NCI-H510A treated with DMSO at 0.1 percent for 48 hours (cell line): ENCODE results near the gene SH3PXD2A.
"Not testable (repeated sequence)": the region's sequence is repeated elsewhere in the genome, so short reads cannot be mapped to it uniquely, and the experiment has no call there.

ENCODE experiments used
- DNase-seq: peaks from one replicate; lab custom pipeline; 2025; lab: John Stamatoyannopoulos, UW

Gene SH3PXD2A

DNA sequence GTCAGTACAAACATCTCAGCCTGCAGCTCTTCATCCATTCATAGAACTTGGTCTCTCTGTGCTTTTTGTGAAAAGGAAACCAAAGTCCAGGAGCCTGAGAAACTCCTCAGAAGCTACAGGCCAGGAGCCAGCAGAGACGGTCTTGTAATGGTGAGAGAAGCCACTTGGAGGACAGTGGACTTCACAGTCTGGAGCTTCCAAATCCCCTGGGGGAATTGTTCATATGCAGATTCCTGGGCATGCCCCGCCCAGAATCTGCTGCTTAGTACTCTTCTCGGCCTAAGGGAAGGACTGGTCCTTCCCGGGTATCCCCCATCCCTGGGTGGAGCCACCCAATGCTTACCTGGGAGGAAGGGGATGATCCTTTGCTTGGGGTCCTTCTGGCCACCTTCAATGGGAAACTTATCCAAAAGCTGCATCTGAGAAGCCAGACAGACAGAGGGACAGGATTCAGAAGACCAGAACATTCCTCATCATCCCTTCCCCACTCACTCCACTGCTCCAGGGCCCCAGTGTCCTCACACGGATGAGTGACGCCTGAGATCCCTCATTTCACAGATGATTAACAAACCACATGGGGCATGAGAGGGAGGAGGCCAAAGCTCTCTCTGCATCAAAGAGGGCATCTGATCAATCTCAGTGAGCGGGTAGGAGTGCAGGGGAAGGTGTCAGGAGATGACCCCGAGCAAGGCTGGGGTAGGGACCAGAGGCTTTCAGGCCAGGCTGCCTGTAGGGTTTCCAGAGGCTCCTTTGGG is 88.4 kb downstream of the SH3PXD2A start:
- DNase-seq: peak; percentile 30

DNA sequence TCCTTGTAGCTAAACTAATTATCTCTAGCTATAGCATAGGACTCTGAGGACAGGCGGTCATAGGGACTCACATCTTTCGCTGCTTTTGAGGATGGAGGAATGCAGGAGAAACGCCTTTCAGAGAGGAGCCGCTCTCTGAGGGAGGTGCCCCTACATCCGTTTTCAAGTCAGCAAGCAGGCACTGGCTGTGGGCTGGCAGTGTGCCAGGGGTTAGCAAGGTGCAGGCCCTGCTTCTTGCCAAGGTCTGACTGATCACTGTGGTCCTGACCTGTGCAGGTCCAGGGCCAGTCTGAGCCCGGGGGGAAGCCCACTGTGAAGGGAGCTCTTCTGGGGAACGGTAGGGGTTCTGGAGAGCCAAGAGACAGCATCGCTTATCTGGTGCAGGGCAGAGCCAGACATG is 89.4 kb downstream of the SH3PXD2A start:
- DNase-seq: peak; percentile 54

DNA sequence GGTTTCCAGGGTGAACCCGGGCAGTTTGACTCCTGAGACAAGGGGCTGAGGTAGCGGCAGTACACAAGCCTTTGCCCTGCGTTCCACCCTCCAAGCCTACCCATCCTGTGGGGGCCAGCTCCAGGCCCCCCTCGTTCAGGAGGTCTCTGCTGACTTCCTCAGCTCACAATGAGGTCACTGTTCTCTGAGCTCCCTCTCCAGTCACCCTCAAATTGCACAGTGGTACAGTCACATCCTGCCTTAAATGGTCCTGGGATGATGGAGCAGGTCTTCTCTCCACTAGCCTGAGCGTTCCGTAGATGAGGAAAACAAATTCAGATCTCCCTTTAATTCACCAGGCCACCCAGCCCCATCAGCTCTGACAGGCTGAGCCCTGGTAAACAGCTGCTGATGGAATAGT is 90.2 kb downstream of the SH3PXD2A start:
- no peak for DNase-seq

DNA sequence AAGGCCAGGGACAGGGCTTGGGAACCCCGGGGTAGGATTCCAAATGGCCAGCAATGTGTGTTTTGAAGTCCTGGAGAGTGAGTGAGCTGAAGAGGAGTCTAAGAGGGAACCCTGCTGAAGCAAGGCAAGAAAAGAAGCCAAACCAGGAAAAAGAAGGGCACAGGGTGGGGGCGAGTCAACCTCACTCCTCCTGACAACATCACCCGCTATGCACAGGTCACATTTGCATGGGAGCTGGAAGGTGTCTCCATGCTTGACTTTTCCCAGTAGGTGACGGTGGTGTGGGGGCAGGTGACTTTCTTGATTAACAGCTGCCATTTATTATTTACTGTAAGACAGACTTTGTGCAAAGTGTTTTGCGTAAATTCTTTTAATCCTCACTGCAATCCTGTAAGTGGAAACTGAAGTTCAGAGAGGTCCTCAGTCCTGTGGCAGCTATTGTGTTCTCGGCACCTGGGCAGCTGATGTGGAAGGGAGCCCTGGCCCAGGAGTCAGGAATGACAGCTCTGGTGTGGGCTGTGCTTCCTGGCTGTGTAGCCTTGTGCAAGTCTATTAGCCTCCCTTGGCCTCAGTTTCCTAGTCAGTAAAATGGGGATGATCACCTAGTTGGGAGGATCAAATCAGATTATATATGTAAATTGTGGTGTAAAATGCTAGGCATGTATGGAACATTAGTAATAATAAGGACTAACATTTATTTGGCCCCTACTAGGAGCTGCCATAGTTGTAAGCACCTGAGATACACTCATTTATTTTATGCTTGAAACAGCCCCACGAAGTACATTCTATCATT is 90.9 kb downstream of the SH3PXD2A start:
- no peak for DNase-seq

DNA sequence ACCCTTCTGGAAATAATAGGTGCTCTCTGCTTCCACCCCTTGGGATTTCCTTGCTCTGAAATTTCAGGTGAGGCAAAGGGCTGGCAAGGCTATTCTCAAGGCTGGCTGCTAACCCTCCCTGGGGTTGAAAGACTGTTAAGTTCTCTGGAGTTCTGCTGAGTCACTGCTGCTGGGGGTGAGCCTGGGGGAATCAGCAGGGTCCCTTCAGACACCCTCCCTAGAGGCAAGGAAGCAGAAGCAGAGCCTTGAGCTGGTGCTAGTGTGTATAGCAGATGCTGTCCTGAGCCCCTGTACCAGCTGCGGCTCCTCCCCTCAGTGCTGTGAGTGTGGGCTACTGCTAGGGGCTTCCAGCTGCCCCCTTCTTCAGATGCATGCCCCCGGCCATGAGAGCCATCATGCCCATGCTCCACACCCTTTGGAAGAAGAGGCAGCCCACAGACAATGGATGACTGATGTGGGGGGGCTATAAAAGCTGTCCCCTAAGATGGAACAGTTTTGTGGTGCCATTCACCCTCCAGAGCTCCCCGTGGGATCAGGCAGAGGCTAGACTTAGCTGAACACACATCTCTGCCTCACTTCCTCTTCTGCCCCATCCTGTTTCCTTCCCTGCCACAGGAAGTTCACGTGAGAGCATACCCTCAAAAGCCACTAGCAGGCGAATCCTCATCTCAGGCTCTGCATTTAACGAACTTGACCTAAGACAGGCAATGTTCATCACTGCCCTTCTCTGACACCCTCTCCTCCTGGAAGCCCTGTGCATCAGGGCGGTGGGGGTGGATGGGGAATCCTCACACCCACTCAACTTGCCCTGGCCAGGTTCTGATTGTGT is 91.8 kb downstream of the SH3PXD2A start:
- DNase-seq: no peak

DNA sequence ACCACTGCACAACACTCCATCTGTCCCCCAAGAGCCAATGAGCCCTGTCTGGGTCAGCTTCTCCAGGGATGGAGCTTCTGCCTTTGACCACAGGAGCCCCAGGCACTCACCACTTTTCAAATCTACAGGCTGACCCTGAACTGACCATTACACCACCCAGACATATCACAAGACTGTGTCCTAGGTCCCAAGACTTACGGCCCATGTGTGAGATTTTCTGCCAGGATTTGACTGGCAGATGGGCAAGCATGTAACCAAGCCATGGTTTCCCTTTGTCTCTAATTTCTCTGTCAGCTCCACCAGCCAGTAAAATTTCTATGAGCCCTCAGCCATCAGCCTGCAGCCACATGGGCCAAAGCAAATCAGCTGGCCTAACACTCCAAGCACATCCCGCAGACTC is 92.5 kb downstream of the SH3PXD2A start:
- no peak for DNase-seq

DNA sequence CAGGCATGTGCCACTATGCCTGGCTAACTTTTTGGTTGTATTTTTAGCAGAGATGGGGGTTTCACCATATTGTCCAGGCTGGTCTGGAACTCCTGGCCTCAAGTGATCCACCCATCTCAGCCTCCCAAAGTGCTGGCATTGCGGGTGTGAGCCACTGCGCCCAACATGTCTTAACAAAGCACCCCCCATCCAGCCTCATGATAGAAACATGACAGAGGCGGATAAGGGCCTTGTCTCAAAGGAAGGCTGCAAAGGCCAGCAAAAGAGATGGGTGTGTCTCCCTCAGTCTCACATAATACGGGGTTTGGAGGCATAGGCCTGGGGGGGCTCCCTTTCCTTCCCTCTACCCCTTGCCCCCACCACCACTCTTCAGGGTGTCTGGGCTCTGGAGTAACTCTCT is 93.2 kb downstream of the SH3PXD2A start:
- no peak for DNase-seq

DNA sequence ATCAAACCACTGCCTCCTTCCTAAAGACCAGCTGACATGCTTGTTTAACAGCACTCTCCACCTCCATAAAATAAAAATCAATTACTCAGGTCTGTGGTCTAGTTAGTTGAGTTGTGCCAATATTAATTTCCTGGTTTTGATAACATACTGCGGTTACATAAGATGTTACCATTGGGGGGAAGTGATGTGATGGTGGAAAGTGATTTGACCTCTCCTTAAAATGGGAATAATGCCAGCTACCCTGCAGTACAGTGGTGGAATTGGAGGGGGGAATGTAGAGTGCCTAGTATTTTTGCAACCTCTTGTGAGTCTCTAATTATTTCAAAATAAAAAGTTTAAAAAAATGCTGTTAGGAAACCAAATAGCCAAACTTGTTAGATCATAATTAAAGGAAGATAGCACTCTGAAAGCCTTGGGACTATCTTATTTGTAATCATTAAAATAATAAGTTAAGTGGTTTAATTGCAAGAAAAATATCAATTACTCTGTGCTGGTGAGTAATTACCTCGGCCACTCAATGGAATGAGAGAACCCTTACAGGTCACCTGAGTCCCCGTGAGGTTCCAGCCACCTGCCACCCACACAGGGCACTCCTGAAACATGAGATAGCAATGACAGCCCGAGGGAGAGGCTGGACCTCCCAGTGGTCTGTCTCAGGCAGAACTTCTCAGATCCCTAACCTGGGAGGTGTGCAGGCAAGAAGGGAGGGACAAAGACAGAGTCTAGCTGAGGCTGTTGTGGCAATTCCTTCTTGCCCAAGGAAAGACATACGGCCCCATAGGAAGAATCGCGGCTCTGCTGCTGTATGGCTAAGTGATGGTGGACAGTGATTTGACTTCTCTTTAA is 94.1 kb downstream of the SH3PXD2A start:
- DNase-seq: peak; percentile 73

DNA sequence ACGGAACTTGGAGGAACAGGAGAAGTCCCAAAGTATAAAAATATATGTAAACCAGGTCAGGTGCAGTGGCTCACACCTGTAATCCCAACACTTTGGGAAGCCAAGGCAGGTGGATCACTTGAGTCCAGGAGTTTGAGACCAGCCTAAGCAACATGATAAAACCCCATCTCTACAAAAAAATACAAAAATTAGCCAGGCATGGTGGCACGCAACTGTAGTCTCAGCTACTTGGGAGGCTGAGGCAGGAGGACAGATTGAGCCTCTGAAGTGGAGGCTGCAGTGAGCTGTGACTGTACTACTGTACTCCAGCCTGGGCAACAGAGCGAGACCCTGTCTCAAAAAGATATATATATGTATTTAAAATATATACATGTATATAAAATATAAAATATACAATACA is 95.1 kb downstream of the SH3PXD2A start:
- DNase-seq: not testable (repeated sequence)

DNA sequence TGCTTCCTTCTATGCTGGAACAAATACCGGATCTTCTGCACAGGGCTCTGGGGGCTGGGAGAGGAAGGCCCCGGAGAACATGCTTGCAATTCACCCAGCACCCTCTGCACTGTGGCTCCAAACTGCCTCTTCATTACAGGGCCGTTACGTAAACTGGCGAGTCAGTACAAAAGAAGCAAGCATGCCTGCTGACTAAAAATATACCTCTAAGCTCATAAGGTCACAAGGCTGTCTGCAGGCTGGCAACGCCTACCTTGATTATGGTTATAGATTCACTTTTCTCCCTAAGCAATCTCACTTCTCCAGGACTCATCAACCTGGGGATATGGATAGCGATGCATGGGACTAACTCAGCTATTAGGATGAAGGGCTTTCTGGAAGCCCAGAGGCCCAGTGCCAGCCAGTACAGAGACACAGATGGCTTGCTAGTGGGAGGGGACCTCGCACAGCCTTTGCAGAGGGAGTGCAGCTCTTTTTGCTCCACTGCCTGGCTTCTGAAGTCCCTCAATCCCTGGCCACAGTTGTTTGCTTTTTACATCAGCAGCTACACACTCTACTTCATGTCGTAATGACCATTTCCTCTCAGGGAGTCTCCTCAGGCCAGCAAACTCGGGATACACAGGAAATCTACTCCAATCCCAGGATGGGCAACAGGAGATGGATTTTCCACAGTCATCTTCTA is 96.1 kb downstream of the SH3PXD2A start:
- peak; percentile 76 for DNase-seq

DNA sequence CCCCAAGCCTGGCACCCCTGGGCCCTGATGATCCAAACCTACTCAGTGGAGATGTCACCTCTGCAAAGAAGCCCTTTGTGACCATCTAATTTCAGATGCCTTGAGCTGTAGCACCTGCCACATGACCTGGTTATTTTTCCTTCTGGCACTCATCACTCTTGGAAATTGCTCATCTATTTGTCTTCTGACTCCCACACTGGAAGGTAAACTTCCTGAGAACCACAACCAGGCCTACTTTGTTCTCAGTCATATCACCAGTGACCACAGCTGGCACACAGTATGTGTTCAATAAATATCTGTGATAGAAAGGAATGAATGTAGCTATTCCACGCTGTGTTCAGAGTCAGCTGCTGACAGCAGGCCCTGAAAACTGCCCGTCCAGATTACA is 97.1 kb downstream of the SH3PXD2A start:
- peak; percentile 41 for DNase-seq

DNA sequence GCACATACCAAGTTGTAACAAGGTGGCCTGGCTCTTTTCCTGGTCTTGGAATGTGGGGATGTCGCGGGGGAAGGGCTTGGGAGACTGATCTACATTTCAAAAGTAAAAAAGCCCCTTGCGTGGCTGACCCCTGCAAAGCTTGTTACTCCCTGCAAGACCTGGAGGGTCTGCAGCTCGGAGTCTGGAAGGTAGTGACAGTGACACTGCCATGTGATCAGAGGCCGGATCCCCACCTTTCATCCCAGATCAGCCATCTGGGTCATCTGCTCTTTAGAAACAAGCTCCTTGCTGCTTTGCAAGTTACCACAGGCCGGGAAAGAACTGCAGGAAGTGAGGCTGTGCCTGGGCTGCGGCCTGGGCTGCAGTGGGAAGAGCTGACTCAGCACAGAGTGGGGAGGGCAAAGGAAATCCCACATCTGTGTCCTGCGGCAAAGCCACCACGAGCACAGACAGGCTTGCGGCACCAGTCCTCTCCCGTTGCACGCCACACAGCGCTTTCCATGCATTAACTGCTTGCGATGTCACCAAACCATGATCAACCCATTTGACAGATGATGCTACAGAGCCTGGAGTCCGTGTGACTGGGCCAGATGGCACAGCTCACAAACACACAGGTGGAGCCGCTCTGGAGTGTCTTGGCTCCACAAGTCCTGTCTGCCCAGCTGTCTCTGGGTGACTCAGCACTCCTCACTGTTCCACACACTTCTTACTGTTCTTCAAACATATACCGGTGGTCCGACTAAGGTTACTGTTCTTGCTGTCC is 97.7 kb downstream of the SH3PXD2A start:
- no peak for DNase-seq

DNA sequence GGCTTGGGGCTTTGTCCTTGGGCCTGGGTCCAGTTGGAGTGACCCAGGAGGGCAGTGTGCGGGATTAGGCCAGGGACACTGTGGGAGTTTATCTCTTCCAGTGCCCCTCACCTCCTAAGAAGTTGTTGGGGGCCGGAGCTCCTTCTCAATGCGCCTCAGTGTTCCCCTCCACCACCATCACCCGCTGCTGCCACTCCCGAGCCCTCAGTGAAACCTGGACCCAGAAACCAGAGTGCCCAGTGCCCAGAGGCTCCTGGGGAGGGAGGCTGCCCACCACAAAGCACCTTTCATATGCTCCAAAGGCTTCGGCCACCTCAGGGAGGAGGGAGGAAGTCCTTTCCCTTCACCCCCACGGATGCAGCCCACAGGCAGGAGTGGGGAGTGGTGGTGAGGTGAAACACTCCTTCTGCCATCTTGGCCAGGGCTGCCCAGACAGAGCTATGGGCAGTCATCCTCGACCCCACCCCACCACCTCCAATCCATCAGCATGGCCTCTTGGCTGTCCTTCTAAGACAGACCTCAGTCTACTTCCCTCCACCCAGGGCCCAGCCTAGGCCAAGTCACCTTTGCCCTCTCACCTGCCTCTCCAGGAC is 99.0 kb downstream of the SH3PXD2A start:
- DNase-seq: no peak

DNA sequence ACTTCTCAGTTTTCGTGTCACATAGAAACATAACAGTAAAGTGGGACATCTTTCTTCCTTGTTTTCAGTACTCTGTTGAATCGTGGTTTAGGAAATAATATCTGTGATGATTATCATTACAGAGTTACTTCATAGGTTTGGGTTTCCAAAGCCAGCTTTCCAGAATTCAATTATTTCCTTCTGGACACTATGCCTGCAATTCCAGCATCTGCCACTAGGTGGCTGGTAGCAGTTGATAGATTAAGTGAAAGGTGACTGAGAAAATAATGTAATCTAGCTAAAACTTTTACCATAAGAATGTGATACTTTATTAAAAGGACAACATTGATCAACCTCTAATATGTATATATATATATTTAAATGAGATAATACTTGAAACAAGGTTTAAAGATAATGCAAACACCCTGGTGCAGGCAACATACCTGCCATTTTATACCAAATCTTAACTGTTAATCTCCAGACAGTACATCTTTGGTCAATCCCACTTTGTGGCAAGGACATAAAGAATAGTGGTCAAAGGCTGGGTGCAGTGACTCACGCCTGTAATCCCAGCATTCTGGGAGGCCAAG is 102.6 kb downstream of the SH3PXD2A start:
- DNase-seq: no peak

DNA sequence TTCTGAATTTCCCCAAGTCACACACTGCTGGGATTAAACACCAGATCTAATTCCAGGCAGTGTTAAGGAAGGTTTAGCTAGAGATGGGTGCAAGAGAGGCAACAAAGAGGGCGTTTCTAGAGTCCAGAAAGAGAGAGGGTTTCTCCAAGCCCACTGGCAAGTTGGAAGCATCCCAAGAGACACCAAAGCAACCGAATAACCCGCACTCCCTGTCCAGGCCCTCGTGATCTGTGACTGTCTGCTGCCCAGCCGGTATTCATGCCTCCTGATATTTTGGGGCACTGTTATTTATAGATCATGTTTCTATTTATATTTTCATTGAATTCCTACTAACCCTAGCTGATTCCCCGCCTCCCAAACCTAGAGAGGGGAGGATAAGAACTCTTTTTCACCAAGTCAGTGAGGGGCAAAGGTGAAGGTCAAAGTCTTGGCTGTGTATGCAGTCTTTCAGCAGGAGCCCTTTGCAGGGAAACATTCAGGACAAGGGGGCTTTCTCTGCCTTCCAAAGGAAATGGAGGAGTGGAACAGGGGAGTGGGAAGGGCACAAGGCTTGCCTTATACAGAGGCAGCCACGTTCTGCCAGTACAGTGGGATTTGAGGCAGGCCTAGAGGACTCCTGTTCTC is 103.6 kb downstream of the SH3PXD2A start:
- DNase-seq: no peak

DNA sequence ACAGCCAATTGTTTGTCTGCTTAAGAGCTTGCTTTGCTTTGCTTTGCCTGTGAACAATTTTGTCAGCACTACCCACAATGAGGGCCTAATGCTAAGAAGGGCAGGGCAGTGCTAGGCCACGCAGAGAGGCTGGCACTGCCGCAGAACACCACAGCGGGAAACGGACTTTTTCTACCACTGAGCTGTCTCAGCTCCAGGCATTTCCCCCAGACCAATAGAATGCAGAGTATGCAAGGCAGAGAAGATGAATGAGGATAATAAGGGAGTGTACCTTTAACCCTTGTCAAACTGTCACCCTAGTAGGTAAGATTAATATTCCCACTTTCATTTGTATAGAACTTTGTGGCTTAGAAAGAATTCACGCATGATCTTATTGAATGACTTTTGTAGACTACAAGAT is 104.5 kb downstream of the SH3PXD2A start:
- DNase-seq: no peak

DNA sequence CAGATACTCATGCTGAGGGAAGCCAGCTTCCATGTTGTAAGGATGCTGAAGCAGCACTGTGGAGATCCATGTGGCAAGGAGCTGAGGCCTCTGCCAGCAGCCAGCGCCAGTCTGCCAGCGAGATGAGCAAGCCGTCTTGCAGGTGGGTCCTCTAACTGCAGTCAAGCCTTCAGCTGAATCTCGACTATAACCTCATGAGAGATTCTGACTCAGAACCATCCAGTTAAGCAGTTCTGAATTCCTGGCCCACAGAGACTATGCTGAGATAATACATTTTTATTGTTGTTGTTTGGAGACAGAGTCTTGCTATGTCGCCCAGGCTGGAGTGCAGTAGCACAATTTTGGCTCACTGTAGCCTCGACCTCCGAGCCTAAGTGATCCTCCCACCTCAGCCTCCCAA is 105.6 kb downstream of the SH3PXD2A start:
- no peak for DNase-seq

DNA sequence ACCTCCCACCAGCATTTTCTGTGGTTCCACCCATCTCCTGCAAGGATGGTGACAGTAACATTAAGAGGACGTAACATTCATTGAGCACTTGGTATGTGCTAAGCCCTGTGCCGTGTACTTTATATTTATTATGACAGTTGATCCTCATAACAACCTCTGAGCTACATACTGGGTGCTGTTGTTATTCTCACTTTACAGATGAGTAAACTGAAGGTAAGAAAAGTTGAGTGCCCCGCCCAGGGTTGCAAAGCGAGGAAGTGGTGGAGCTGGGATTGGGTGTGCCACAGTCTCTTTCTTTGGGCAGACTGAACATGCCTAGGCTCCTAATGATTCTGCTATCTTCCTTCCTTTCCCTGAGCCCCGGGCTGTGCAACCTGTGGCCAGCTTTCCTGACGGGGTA is 107.4 kb downstream of the SH3PXD2A start:
- DNase-seq: no peak

DNA sequence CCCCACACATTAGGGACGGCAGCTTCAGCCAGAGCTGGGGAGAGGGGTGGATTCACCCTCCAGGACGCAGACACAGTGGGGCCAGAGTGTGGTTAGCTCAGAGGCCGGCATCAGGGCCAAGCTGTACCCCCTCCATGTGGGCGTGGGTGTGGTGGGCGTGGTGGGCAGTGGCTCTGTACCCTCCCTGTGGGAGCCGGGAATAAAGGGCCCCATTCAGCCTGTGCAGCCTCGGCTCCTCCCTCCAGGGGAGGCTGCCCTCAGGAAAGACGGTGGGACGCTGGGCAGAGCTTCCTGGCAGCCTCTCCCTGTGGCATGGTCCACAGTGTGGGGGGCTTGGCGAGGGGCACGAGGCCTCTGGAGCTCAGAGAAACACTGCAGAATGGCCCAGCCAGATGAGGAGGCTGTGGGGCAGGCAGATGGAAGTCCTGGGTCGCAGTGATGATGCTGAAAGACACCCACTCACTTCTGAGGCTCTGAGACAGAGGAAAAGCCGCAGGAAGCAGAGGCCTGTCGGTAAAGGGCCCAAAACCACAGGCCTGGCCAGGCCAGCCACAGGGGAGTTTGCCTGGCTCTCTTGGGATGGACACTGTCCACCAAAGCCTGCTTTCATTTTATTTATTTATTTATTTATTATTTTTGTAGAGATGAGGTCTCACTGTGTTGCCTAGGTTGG is 108.0 kb downstream of the SH3PXD2A start:
- DNase-seq: no peak
